AG20443 (cell line): ENCODE measurements around the gene SUCLG2.

ENCODE experiments used
- DNase-seq: peaks from one replicate; pipeline ENCODE4 v3.0.0; 2012; ENCODE audit warnings: low spot score, mixed read lengths

SUCLG2 gene

GRCh38 chr3:67509471-67510075 lies 144.8 kb downstream of the SUCLG2 start:
- no peak for DNase-seq

GRCh38 chr3:67507584-67507983 lies 146.8 kb downstream of the SUCLG2 start:
- no peak for DNase-seq

GRCh38 chr3:67500709-67501108 lies 153.7 kb downstream of the SUCLG2 start:
- no peak for DNase-seq

- no peak for DNase-seq
These were observed 156.7 kb downstream of the SUCLG2 start for GRCh38 chr3:67497746-67498145.

- no peak for DNase-seq
These were observed 158.7 kb downstream of the SUCLG2 start for GRCh38 chr3:67495751-67496150.

- DNase-seq = no peak
These were observed 160.6 kb downstream of the SUCLG2 start for GRCh38 chr3:67493808-67494207.

GRCh38 chr3:67490658-67491057 lies 163.8 kb downstream of the SUCLG2 start:
- DNase-seq = no peak

GRCh38 chr3:67489816-67490215 lies 164.6 kb downstream of the SUCLG2 start:
- peak; percentile 17 for DNase-seq

- no peak for DNase-seq
These were observed 166.8 kb downstream of the SUCLG2 start for GRCh38 chr3:67487564-67488114.

- DNase-seq = no peak
These were observed 167.5 kb downstream of the SUCLG2 start for GRCh38 chr3:67486883-67487282.

- DNase-seq = no peak
These were observed 170.3 kb downstream of the SUCLG2 start for GRCh38 chr3:67484085-67484484.

GRCh38 chr3:67481126-67481525 lies 173.3 kb downstream of the SUCLG2 start:
- no peak for DNase-seq

GRCh38 chr3:67478423-67478822 lies 176.0 kb downstream of the SUCLG2 start:
- DNase-seq = no peak

- DNase-seq = no peak
These were observed 180.1 kb downstream of the SUCLG2 start for GRCh38 chr3:67474311-67474710.

GRCh38 chr3:67472674-67473201 lies 181.7 kb downstream of the SUCLG2 start:
- no peak for DNase-seq

GRCh38 chr3:67470207-67470606 lies 184.2 kb downstream of the SUCLG2 start:
- DNase-seq = no peak

- DNase-seq = no peak
These were observed 185.9 kb downstream of the SUCLG2 start for GRCh38 chr3:67468511-67468910.

GRCh38 chr3:67463656-67464055 lies 190.8 kb downstream of the SUCLG2 start:
- DNase-seq = no peak

GRCh38 chr3:67462187-67462586 lies 192.2 kb downstream of the SUCLG2 start:
- DNase-seq = no peak

- no peak for DNase-seq
These were observed 192.7 kb downstream of the SUCLG2 start for GRCh38 chr3:67461667-67462142.

- DNase-seq = no peak
These were observed 193.4 kb downstream of the SUCLG2 start for GRCh38 chr3:67460841-67461510.

GRCh38 chr3:67459796-67460195 lies 194.6 kb downstream of the SUCLG2 start:
- no peak for DNase-seq

- no peak for DNase-seq
These were observed 195.4 kb downstream of the SUCLG2 start for GRCh38 chr3:67458896-67459530.
